GM23338 (cell line): ENCODE data around the gene ISLR2. TPM values are rescaled to one million over a fixed set of nuclear protein-coding genes. Genes with fewer than 3 reads are reported as not detected.

Source experiments
- ATAC-seq: fragments of 200-7000 bp; cut with Tn5 transposase; 3 replicates; pipeline ENCODE4 v1.9.1; 2020
- DNase-seq: peaks from one replicate; pipeline ENCODE4 v3.0.0-alpha.2; 2015; ENCODE audit warnings: low spot score
- H2AFZ ChIP-seq: fragments of 200-600 bp; sonication (generic); 2 replicates; pipeline ENCODE4 v1.8.0; 2016; ENCODE audit warnings: antibody characterized with exemption, mild to moderate bottlenecking, moderate library complexity
- H3F3A ChIP-seq: fragments of 200-600 bp; sonication (generic); replicated peaks from 2 replicates; pipeline ENCODE4 v1.8.0; 2017; ENCODE audit warnings: antibody characterized with exemption, mixed run types, low read depth
- H3K27ac ChIP-seq: fragments of 200-600 bp; sonication (generic); 2 replicates; pipeline ENCODE4 v1.6.1; 2016; ENCODE audit warnings: low read depth
- H3K27me3 ChIP-seq: fragments of 200-600 bp; sonication (generic); 2 replicates; pipeline ENCODE4 v1.8.0; 2016; ENCODE audit warnings: mild to moderate bottlenecking, mixed run types, moderate library complexity; ENCODE audit not compliant: insufficient read depth
- H3K36me3 ChIP-seq: fragments of 200-600 bp; sonication (generic); 2 replicates; pipeline ENCODE4 v1.8.0; 2016; ENCODE audit warnings: mild to moderate bottlenecking; ENCODE audit not compliant: insufficient read depth
- H3K4me1 ChIP-seq: fragments of 200-600 bp; sonication (generic); 2 replicates; pipeline ENCODE4 v1.8.0; 2016; ENCODE audit warnings: mild to moderate bottlenecking, moderate library complexity; ENCODE audit not compliant: insufficient read depth
- H3K4me2 ChIP-seq: fragments of 200-600 bp; sonication (generic); 2 replicates; pipeline ENCODE4 v1.7.1; 2017; ENCODE audit warnings: mixed run types
- H3K4me3 ChIP-seq: fragments of 200-600 bp; sonication (generic); 2 replicates; pipeline ENCODE4 v1.6.1; 2016; ENCODE audit warnings: mixed run types
- H3K79me2 ChIP-seq: fragments of 200-600 bp; sonication (generic); replicated peaks from 2 replicates; pipeline ENCODE4 v1.8.0; 2017; ENCODE audit warnings: mild to moderate bottlenecking; ENCODE audit not compliant: insufficient read depth
- H3K9me2 ChIP-seq: fragments of 200-600 bp; sonication (generic); 2 replicates; pipeline ENCODE4 v1.8.0; 2017; ENCODE audit not compliant: insufficient read depth
- H4K20me1 ChIP-seq: fragments of 200-600 bp; sonication (generic); replicated peaks from 2 replicates; pipeline ENCODE4 v1.8.0; 2017; ENCODE audit warnings: mild to moderate bottlenecking; ENCODE audit not compliant: insufficient read depth
- H3K27ac Mint-ChIP-seq: 2 replicates; pipeline ENCODE4 v1.8.0; 2020; ENCODE audit warnings: inconsistent platforms, mild to moderate bottlenecking, moderate library complexity, mixed read lengths
- H3K27me3 Mint-ChIP-seq: 3 replicates; pipeline ENCODE4 v1.8.0; 2022; ENCODE audit warnings: low read depth, mild to moderate bottlenecking, moderate library complexity, mixed read lengths, inconsistent platforms; ENCODE audit not compliant: insufficient read depth, poor library complexity
- H3K36me3 Mint-ChIP-seq: 3 replicates; pipeline ENCODE4 v1.8.0; 2021; ENCODE audit warnings: low read depth, mild to moderate bottlenecking, inconsistent platforms, moderate library complexity, mixed read lengths
- H3K4me1 Mint-ChIP-seq: 3 replicates; pipeline ENCODE4 v1.8.0; 2020; ENCODE audit warnings: mild to moderate bottlenecking, inconsistent platforms, mixed read lengths
- H3K4me3 Mint-ChIP-seq: 3 replicates; pipeline ENCODE4 v1.8.0; 2021; ENCODE audit warnings: moderate library complexity, mild to moderate bottlenecking, inconsistent platforms, mixed read lengths
- H3K9me3 Mint-ChIP-seq: 3 replicates; pipeline ENCODE4 v1.8.0; 2020; ENCODE audit warnings: moderate library complexity, mild to moderate bottlenecking, inconsistent platforms, mixed read lengths
- CTCF ChIP-seq, 2 experiments: fragments of 200-600 bp in 1 of 2; sonication (generic) in 1 of 2; conservative IDR thresholded peaks; 2 replicates each; pipeline versions ENCODE4 v1.5.1 to v1.6.1; 2016 to 2017; ENCODE audit warnings: antibody characterized with exemption in 2 of 2, low read depth in 2 of 2, mild to moderate bottlenecking in 2 of 2, moderate library complexity in 1 of 2
- EZH2 ChIP-seq: fragments of 200-600 bp; sonication (generic); IDR thresholded peaks from one replicate; pipeline ENCODE4 v1.8.0; 2017; ENCODE audit warnings: antibody characterized with exemption, mild to moderate bottlenecking, low read depth; ENCODE audit not compliant: unreplicated experiment
- EZH2phosphoT487 ChIP-seq: fragments of 200-600 bp; sonication (generic); IDR thresholded peaks from one replicate; pipeline ENCODE4 v1.8.1; 2018; ENCODE audit warnings: antibody characterized with exemption; ENCODE audit not compliant: unreplicated experiment
- JUNB ChIP-seq: IDR thresholded peaks from one replicate; pipeline ENCODE4 v1.6.1; 2016; ENCODE audit warnings: antibody characterized with exemption; ENCODE audit not compliant: unreplicated experiment
- NANOG ChIP-seq: IDR thresholded peaks from 2 replicates; pipeline ENCODE4 v1.6.1; 2016; ENCODE audit warnings: antibody characterized with exemption, borderline replicate concordance
- ZNF114 ChIP-seq: fragments of 250-450 bp; sonication (Bioruptor Pico); IDR thresholded peaks from 2 replicates; pipeline ENCODE4 v1.5.0; 2020; ENCODE audit warnings: mild to moderate bottlenecking, moderate library complexity
- ZNF331 ChIP-seq: fragments of 250-450 bp; sonication (Bioruptor Pico); IDR thresholded peaks from 2 replicates; pipeline ENCODE4 v1.5.0; 2020; ENCODE audit warnings: low read depth, mild to moderate bottlenecking, moderate library complexity
- long read RNA-seq: library from polyadenylated mRNA; unstranded; transcript quantifications from one replicate; pipeline ENCODE4 v2.0.0, GENCODE V29; 2020; ENCODE audit not compliant: unreplicated experiment
- polyA plus RNA-seq: library from polyadenylated mRNA; unstranded; fragments of >200 nt; fragmentation: Nextera tagmentation; extraction: Ambion mirVana; gene quantifications from 2 replicates; pipeline ENCODE4 v1.2.1, GENCODE V29; 2016
- total RNA-seq: library from RNA; depleted of rRNA; stranded (reverse); fragments of >200 nt; shearing (Covaris generic); gene quantifications from 2 replicates; pipeline ENCODE4 v1.2.3, GENCODE V29; 2014; rRNA removed
- TF ChIP-seq, protein P1 (sequence below): IDR thresholded peaks from 2 replicates; pipeline ENCODE4 v1.6.1; 2016; ENCODE audit warnings: antibody characterized with exemption
- TF ChIP-seq, protein P2 (sequence below): fragments of 250-450 bp; sonication (Bioruptor Pico); IDR thresholded peaks from 2 replicates; pipeline ENCODE4 v1.5.0; 2020; ENCODE audit warnings: mild to moderate bottlenecking, moderate library complexity
- TF ChIP-seq, protein P3 (sequence below): IDR thresholded peaks from one replicate; pipeline ENCODE4 v1.6.1; 2018; ENCODE audit warnings: antibody characterized with exemption; ENCODE audit not compliant: unreplicated experiment

ISLR2 gene, protein sequence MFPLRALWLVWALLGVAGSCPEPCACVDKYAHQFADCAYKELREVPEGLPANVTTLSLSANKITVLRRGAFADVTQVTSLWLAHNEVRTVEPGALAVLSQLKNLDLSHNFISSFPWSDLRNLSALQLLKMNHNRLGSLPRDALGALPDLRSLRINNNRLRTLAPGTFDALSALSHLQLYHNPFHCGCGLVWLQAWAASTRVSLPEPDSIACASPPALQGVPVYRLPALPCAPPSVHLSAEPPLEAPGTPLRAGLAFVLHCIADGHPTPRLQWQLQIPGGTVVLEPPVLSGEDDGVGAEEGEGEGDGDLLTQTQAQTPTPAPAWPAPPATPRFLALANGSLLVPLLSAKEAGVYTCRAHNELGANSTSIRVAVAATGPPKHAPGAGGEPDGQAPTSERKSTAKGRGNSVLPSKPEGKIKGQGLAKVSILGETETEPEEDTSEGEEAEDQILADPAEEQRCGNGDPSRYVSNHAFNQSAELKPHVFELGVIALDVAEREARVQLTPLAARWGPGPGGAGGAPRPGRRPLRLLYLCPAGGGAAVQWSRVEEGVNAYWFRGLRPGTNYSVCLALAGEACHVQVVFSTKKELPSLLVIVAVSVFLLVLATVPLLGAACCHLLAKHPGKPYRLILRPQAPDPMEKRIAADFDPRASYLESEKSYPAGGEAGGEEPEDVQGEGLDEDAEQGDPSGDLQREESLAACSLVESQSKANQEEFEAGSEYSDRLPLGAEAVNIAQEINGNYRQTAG
- total RNA-seq (0.21 and 0.27 TPM in 2 replicates), polyA plus RNA-seq (0.13 and 0.59 TPM in 2 replicates)
- long read RNA-seq, result 0 reads

GRCh38 chr15:74130155-74130848 lies at the start of gene ISLR2:
ISLR2 (plus strand) TSS chr15:74130586; CDS start chr15:74132755, 2,169 bp downstream.
- Mint-ChIP-seq H3K4me1 (peaks cover 52% of the 10 kb centered on the region), H3K4me3 (peak within 1 kb of the TSS; percentile 68), H3K36me3 (no peaks in the 10 kb centered on the region; the same call in 2 of the 3 replicates), H3K9me3 (peaks cover 6% of the 10 kb centered on the region; the same call in 2 of the 3 replicates), H3K27ac (no peak within 1 kb of the TSS), H3K27me3 (peaks cover 92% of the 10 kb centered on the region)
- Histone ChIP-seq H3K79me2 (no peaks in the 10 kb centered on the region), H3K36me3 (no peaks in the 10 kb centered on the region), H3F3A (peaks cover 23% of the 10 kb centered on the region; the same call in 1 of the 2 replicates), H2AFZ (peak within 1 kb of the TSS; percentile 95), H3K4me2 (peak within 1 kb of the TSS; percentile 92), H3K27ac (no peak within 1 kb of the TSS), H3K4me1 (peaks cover 49% of the 10 kb centered on the region), H3K4me3 (peak within 1 kb of the TSS; percentile 75), H3K9me2 (no peaks in the 10 kb centered on the region), H3K27me3 (peaks cover 100% of the 10 kb centered on the region), H4K20me1 (no peaks in the 10 kb centered on the region)
- ATAC-seq (no peak), DNase-seq (peak; percentile 65)
- TF ChIP-seq, protein P1, sequence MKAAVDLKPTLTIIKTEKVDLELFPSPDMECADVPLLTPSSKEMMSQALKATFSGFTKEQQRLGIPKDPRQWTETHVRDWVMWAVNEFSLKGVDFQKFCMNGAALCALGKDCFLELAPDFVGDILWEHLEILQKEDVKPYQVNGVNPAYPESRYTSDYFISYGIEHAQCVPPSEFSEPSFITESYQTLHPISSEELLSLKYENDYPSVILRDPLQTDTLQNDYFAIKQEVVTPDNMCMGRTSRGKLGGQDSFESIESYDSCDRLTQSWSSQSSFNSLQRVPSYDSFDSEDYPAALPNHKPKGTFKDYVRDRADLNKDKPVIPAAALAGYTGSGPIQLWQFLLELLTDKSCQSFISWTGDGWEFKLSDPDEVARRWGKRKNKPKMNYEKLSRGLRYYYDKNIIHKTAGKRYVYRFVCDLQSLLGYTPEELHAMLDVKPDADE, result no peak
- TF ChIP-seq ZNF331 (CRISPR knock-in tag) (no peak), EZH2 (peak; percentile 99), ZNF114 (CRISPR knock-in tag) (no peak), NANOG (no peak), JUNB (no peak), CTCF (conservative IDR thresholded peaks at IDR 0.05; ENCODE audit: low read depth in 2 of 2) (no peak), EZH2phosphoT487 (peak; percentile 95)
- TF ChIP-seq, protein P2, sequence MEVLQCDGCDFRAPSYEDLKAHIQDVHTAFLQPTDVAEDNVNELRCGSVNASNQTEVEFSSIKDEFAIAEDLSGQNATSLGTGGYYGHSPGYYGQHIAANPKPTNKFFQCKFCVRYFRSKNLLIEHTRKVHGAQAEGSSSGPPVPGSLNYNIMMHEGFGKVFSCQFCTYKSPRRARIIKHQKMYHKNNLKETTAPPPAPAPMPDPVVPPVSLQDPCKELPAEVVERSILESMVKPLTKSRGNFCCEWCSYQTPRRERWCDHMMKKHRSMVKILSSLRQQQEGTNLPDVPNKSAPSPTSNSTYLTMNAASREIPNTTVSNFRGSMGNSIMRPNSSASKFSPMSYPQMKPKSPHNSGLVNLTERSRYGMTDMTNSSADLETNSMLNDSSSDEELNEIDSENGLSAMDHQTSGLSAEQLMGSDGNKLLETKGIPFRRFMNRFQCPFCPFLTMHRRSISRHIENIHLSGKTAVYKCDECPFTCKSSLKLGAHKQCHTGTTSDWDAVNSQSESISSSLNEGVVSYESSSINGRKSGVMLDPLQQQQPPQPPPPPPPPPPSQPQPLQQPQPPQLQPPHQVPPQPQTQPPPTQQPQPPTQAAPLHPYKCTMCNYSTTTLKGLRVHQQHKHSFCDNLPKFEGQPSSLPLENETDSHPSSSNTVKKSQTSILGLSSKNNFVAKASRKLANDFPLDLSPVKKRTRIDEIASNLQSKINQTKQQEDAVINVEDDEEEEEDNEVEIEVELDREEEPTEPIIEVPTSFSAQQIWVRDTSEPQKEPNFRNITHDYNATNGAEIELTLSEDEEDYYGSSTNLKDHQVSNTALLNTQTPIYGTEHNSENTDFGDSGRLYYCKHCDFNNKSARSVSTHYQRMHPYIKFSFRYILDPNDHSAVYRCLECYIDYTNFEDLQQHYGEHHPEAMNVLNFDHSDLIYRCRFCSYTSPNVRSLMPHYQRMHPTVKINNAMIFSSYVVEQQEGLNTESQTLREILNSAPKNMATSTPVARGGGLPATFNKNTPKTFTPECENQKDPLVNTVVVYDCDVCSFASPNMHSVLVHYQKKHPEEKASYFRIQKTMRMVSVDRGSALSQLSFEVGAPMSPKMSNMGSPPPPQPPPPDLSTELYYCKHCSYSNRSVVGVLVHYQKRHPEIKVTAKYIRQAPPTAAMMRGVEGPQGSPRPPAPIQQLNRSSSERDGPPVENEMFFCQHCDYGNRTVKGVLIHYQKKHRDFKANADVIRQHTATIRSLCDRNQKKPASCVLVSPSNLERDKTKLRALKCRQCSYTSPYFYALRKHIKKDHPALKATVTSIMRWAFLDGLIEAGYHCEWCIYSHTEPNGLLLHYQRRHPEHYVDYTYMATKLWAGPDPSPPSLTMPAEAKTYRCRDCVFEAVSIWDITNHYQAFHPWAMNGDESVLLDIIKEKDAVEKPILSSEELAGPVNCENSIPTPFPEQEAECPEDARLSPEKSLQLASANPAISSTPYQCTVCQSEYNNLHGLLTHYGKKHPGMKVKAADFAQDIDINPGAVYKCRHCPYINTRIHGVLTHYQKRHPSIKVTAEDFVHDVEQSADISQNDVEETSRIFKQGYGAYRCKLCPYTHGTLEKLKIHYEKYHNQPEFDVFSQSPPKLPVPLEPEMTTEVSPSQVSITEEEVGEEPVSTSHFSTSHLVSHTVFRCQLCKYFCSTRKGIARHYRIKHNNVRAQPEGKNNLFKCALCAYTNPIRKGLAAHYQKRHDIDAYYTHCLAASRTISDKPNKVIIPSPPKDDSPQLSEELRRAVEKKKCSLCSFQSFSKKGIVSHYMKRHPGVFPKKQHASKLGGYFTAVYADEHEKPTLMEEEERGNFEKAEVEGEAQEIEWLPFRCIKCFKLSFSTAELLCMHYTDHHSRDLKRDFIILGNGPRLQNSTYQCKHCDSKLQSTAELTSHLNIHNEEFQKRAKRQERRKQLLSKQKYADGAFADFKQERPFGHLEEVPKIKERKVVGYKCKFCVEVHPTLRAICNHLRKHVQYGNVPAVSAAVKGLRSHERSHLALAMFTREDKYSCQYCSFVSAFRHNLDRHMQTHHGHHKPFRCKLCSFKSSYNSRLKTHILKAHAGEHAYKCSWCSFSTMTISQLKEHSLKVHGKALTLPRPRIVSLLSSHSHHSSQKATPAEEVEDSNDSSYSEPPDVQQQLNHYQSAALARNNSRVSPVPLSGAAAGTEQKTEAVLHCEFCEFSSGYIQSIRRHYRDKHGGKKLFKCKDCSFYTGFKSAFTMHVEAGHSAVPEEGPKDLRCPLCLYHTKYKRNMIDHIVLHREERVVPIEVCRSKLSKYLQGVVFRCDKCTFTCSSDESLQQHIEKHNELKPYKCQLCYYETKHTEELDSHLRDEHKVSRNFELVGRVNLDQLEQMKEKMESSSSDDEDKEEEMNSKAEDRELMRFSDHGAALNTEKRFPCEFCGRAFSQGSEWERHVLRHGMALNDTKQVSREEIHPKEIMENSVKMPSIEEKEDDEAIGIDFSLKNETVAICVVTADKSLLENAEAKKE (CRISPR knock-in tag), result no peak
- TF ChIP-seq, protein P3, sequence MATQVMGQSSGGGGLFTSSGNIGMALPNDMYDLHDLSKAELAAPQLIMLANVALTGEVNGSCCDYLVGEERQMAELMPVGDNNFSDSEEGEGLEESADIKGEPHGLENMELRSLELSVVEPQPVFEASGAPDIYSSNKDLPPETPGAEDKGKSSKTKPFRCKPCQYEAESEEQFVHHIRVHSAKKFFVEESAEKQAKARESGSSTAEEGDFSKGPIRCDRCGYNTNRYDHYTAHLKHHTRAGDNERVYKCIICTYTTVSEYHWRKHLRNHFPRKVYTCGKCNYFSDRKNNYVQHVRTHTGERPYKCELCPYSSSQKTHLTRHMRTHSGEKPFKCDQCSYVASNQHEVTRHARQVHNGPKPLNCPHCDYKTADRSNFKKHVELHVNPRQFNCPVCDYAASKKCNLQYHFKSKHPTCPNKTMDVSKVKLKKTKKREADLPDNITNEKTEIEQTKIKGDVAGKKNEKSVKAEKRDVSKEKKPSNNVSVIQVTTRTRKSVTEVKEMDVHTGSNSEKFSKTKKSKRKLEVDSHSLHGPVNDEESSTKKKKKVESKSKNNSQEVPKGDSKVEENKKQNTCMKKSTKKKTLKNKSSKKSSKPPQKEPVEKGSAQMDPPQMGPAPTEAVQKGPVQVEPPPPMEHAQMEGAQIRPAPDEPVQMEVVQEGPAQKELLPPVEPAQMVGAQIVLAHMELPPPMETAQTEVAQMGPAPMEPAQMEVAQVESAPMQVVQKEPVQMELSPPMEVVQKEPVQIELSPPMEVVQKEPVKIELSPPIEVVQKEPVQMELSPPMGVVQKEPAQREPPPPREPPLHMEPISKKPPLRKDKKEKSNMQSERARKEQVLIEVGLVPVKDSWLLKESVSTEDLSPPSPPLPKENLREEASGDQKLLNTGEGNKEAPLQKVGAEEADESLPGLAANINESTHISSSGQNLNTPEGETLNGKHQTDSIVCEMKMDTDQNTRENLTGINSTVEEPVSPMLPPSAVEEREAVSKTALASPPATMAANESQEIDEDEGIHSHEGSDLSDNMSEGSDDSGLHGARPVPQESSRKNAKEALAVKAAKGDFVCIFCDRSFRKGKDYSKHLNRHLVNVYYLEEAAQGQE, result no peak
